GM21619 (cell line): ENCODE measurements around the gene IQCB1.
"Not testable (repeated sequence)": the region's sequence is repeated elsewhere in the genome, so short reads cannot be mapped to it uniquely, and the experiment has no call there.

Source experiments
- ATAC-seq: cut with Tn5 transposase; IDR thresholded peaks from one replicate; pipeline ENCODE4 v1.9.1; 2021; ENCODE audit not compliant: unreplicated experiment

Gene IQCB1

DNA sequence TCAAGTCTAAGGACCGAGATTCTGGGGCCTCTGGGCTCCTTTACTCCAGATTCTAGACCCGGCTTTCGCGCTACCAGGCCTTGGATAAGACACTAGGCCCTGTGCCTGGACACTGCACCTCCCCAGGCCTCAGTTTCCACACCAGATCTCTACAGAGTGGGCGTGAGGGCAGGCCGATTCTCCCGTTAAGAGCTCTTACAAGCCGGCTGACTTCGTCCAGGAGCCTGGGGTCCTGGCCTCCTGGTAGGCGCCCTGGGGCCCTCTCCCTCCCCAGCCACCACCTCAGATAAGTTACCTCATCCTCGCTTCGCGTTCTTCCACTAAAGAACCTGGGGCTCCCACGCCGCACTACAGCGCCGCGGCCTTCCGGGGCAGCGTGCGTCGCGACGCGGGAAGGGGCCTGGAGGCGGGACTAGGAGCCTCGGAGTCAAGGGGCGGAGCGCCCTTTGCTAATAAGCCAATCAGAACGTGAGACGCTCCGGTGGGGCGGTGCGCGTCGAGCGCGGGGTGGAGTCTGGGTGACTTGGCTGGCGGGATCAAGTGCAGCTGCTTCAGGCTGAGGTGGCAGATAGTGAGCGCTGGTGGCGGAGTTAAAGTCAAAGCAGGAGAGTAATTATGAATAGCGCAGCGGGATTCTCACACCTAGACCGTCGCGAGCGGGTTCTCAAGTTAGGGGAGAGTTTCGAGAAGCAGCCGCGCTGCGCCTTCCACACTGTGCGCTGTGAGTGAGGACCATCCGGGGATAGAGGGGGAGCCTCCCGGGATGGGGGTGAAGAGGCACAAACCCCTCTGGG lies at the start of gene IQCB1, which contains the start of gene EAF2:
Gene IQCB1, minus strand, starts transcription at position 390 of the 794 bp plus-strand sequence. CDS start 6,100 bp downstream, outside the sequence.
Gene EAF2, plus strand, starts transcription at position 539 of the 794 bp plus-strand sequence. Its CDS starts 77 bp downstream, at position 616.
- peak; percentile 96 for ATAC-seq

- no peak for ATAC-seq
These were observed 48.6 kb upstream of the IQCB1 start for GRCh38 chr3:121883507-121883906.

DNA sequence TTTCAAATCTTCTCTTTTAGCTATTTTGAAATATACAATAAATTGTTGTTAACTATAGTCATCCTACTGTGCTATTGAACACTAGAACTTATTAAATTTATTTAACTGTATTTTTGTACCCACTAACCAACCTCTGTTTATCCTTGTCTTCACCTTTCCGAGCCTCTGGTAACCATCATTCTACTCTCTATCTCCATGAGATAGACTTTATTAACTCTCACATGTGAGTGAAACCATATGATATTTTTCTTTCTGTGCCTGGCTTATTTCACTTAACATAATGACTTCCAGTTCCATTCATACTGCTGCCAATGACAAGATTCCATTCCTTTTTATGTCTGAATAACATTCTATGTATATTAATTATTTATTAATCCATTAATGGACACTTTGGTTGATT lies 43.6 kb upstream of the IQCB1 start:
- ATAC-seq: no peak

- ATAC-seq: no peak
These were observed 36.6 kb upstream of the IQCB1 start for GRCh38 chr3:121871430-121871829.

DNA sequence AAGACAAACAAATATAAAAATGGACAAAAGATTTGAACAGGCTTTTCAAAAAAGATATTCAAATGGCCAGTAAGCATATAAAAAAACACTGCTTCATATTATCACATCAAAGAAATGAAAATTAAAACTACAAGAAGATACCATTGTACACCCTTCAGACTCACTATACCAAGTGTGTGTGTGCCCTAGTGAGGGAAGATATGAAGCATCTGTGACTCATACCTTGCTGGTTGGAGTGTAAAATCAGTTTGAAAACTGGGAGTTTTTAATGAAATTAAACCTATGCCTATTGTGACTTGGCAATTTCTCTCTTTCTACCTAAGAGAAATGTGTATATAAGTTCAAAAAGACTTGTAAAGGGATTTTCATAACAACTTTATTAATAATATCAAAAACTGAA lies 35.9 kb upstream of the IQCB1 start:
- no peak for ATAC-seq

DNA sequence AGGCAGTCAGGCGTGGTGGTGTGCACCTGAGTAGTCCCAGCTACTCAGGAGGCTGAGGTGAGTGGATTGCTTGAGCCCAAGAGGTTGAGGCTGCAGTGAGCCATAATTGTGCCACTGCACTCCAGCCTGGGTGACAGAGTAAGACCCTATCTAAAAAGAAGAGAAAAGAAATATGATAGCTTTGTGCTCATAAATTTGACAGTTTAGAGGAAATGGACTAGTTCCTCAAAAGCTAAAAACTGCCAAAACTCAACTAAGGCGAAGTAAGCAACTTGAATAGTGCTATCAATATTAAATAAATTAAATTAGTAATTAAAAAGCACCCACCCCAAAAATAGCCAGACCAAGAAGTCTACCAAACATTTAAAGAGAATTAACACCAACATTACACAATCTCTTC lies 34.9 kb upstream of the IQCB1 start:
- ATAC-seq: no peak

GRCh38 chr3:121863801-121864200 lies 28.9 kb upstream of the IQCB1 start:
- ATAC-seq: no peak

- not testable (repeated sequence) for ATAC-seq
These were observed 28.4 kb upstream of the IQCB1 start for GRCh38 chr3:121863247-121863646.

GRCh38 chr3:121857778-121858177 lies 22.9 kb upstream of the IQCB1 start:
- not testable (repeated sequence) for ATAC-seq

GRCh38 chr3:121855555-121855954 lies 20.7 kb upstream of the IQCB1 start:
- ATAC-seq: no peak

- ATAC-seq: no peak
These were observed 17.4 kb upstream of the IQCB1 start for GRCh38 chr3:121852256-121852655.

- no peak for ATAC-seq
These were observed 10.0 kb upstream of the IQCB1 start for GRCh38 chr3:121844892-121845291.

DNA sequence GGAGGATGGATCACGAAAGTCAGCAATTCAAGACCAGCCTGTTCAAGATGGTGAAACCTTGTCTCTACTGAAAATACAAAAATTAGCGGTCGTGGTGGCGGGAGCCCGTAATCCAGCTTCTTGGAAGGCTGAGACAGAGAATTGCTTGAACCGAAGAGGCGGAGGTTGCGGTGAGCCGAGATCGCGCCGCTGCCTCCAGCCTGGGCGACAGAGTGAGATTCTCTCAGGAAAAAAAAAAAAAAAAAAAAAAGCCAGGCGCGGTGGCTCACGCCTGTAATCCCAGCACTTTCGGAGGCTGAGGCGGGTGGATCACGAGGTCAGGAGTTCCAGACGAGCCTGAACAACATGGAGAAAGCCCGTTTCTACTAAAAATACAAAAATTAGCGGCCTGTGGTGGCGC lies 5.1 kb upstream of the IQCB1 start:
- ATAC-seq: no peak

DNA sequence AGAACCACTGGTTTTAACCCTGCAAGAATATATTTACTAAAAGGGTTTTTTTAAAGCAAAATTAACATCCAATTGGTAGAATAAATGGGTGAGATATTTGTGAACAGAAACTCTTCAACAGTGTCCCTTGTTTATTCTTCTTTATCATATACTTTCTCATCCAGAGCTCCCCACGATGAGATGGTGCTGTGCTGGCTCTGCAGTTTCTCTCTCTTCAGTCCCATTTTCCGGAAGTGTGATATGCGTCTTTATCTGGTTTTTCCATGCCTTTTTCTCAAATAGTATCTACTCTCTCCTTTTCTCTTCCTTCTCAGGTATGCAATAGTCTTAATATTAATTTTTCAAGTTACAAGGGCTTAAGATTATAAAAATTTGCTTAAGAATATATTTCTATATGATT lies 1.6 kb upstream of the IQCB1 start:
- no peak for ATAC-seq

DNA sequence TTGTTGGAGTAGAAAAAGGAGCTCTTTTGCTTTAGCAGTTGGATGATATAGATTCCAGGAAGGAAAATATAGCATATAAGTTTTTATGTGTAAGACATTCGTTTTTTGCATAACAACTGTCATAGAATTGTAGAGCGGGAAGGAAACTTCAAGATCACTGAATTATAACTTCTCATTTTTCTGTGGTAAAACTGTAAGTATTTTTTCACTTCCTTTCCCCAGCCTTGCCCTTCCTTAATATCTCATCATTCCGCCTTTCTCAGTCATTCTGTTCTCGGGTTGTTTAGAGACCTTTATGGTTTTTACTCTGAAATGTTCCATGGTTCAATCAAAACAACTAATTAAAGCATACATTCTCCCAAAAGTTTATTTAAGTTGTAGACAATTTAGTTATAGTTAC lies 1.2 kb upstream of the IQCB1 start:
- ATAC-seq: no peak

- peak; percentile 21 for ATAC-seq
These were observed 573 bp upstream of the IQCB1 start for GRCh38 chr3:121835465-121835801.

GRCh38 chr3:121834157-121834670 lies 646 bp downstream of the IQCB1 start:
- ATAC-seq: no peak

DNA sequence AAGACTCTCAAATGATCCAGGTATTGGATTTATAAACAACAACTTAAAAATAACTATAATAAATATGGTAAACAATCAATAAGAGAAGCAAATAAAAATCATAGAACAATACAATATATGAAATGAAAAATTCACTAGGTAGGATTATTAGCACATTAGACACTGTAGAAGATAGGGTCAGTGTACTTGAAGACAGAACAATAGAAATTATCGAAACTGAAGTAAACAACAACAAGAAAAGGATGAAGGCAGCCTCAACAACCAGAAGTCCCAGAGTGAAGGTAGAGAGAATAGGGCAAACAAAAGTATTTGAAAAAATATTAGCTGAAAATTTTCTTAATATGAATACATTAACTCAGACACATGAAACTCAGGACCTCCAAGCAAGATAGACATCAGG lies 11.9 kb downstream of the IQCB1 start:
- ATAC-seq: no peak

DNA sequence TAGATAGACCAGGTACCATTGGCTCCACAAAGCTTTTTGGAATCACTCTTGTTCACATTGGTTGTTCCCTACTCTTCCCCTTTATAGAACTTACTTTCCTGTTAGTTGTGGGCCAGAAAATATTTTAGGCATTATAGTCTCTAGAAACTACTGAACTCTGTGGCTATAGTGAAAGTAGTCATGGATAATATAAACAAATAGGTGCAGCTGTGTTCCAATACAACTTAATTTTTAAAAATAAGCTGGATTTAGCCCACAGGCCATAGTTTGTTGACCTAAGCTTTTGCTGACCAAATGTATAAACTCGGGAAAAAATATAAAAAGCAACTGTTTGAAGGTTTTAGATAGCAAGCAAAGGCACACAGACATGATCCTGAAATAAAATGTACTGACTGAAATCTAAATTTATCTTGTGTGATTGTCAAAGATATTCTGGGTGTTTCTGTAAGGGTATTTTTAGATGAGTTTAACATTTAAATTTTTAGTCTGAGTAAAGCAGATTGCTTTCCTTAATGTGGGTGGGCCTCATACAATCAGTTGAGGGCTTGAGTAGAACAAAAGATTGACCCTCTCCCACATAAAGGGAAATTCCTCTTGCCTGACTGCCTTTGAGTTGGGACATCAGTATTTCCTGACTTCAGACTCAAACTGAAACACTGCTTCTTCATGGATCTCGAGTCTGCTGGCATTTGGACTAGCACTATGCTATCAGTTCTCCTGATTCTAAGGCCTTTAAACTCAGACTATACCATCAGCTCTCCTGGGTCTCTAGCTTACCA lies 13.2 kb downstream of the IQCB1 start:
- ATAC-seq: no peak

GRCh38 chr3:121819236-121819635 lies 15.6 kb downstream of the IQCB1 start:
- no peak for ATAC-seq

GRCh38 chr3:121818578-121818977 lies 16.3 kb downstream of the IQCB1 start:
- no peak for ATAC-seq

- no peak for ATAC-seq
These were observed 17.1 kb downstream of the IQCB1 start for GRCh38 chr3:121817753-121818152.
